HUES48 (cell line): ENCODE data around the gene LCLAT1.

Experiments
- H3K27ac ChIP-seq: one replicate; pipeline ENCODE4 v1.7.0; 2013; ENCODE audit warnings: low read depth, low read length, inconsistent platforms
- H3K27me3 ChIP-seq: 2 replicates; pipeline ENCODE4 v1.6.1; 2013; ENCODE audit warnings: mild to moderate bottlenecking, low read length; ENCODE audit not compliant: control insufficient read depth, insufficient read depth
- H3K36me3 ChIP-seq: 2 replicates; pipeline ENCODE4 v1.6.1; 2013; ENCODE audit warnings: low read length; ENCODE audit not compliant: control insufficient read depth, insufficient read depth
- H3K4me1 ChIP-seq: 2 replicates; pipeline ENCODE4 v1.6.1; 2013; ENCODE audit warnings: mild to moderate bottlenecking, low read length; ENCODE audit not compliant: control insufficient read depth, insufficient read depth
- H3K4me3 ChIP-seq: 2 replicates; pipeline ENCODE4 v1.5.1; 2013; ENCODE audit warnings: mild to moderate bottlenecking, low read depth, low read length
- H3K9ac ChIP-seq: 2 replicates; pipeline ENCODE4 v1.6.1; 2013; ENCODE audit warnings: mild to moderate bottlenecking, low read depth, low read length, moderate library complexity
- H3K9me3 ChIP-seq: 2 replicates; pipeline ENCODE4 v1.6.1; 2013; ENCODE audit warnings: low read length; ENCODE audit not compliant: control insufficient read depth, insufficient read depth

The LCLAT1 gene

DNA sequence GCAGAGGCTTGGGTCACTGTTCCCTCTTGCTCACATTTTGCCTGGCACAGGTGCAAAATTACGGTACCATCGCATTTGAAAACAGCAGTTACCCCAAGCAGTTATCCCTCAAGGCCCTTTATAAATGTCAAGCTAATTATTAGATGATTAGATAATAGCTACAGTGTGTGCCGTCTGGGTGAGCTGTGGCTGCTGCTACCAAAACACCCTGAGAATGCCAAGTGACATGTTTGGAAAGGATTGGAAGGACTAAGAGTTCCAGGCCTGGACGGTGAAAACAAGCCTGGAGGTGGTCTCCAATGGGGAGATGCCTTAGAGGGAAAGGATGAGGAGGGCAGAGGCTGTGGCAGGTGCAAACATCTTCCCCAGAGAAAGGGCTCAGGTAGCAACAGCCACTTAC lies 239.6 kb downstream of the LCLAT1 start:
- no peaks in the 10 kb centered on the region for H3K27me3 ChIP-seq
- no peak overlapping the region for H3K4me3 ChIP-seq

GRCh38 chr2:30688956-30689401 lies 241.9 kb downstream of the LCLAT1 start:
- Histone ChIP-seq H3K27me3 (no peaks in the 10 kb centered on the region), H3K4me1 (no peaks in the 10 kb centered on the region), H3K9ac (no peak overlapping the region), H3K4me3 (no peak overlapping the region), H3K36me3 (no peaks in the 10 kb centered on the region), H3K27ac (no peak overlapping the region), H3K9me3 (no peaks in the 10 kb centered on the region)

More for the DNA sequence above, 239.6 kb downstream of the LCLAT1 start:
- H3K9me3 ChIP-seq: no peaks in the 10 kb centered on the region
- no peaks in the 10 kb centered on the region for H3K4me1 ChIP-seq
- no peaks in the 10 kb centered on the region for H3K36me3 ChIP-seq
- no peak overlapping the region for H3K27ac ChIP-seq
- H3K9ac ChIP-seq: no peak overlapping the region

DNA sequence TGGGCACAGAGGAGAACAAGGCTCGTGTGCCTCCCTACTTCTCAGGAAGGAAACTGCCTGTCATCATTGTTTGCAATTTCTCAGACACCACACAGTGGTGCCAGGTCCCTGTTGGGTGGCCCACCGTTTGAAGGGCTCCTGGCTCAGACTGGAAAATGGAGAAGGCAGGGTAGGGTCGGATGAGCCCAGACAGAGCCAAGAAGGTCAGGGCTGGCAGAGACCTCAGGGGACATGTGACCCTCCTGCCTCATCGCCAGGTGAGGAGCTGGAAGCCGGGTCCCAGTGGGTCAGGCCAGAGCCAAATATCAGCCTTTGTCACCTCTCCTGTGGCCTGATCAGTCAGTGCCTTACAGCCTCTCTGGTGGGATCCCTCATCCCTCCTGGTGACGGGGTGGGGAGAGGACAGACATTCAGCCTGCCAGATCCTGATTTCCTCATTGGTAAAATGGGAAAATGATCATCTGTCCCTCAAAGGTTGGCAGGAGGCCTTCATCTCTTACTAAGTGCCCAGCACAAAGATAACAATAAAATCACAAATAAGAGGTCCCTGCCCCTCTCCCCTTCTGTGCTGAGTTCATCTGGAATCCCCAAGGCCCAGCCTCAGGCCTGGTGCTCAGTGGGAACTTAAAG lies 242.6 kb downstream of the LCLAT1 start:
- H3K9me3 ChIP-seq: no peaks in the 10 kb centered on the region
- H3K9ac ChIP-seq: no peak overlapping the region
- H3K4me1 ChIP-seq: no peaks in the 10 kb centered on the region
- no peaks in the 10 kb centered on the region for H3K36me3 ChIP-seq
- H3K27ac ChIP-seq: no peak overlapping the region
- no peaks in the 10 kb centered on the region for H3K27me3 ChIP-seq
- no peak overlapping the region for H3K4me3 ChIP-seq

DNA sequence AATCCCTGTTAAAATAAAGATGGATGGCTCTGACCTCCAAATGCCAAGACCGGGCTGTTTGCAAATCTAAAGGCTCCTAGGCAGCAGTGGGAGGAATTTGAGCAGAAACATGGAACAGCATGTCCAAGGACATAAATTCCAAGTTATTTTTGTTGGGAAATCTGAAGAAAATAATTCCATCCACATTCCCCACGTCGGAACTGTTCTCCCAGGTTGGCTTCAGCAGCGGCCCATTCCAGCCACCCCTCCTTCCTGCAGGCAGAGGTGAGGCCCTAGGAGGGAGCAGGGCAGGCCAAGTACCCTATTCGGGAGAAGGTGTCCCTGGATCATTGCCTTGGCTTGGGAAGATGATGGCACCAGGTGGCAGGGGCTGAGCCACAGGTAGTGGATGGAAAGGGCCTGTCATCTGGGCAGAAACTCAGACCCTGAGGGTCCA lies 243.1 kb downstream of the LCLAT1 start:
- Histone ChIP-seq H3K4me1 (no peaks in the 10 kb centered on the region), H3K9ac (no peak overlapping the region), H3K36me3 (no peaks in the 10 kb centered on the region), H3K4me3 (no peak overlapping the region), H3K9me3 (no peaks in the 10 kb centered on the region), H3K27me3 (no peaks in the 10 kb centered on the region; the same call in 1 of the 2 replicates), H3K27ac (no peak overlapping the region)

DNA sequence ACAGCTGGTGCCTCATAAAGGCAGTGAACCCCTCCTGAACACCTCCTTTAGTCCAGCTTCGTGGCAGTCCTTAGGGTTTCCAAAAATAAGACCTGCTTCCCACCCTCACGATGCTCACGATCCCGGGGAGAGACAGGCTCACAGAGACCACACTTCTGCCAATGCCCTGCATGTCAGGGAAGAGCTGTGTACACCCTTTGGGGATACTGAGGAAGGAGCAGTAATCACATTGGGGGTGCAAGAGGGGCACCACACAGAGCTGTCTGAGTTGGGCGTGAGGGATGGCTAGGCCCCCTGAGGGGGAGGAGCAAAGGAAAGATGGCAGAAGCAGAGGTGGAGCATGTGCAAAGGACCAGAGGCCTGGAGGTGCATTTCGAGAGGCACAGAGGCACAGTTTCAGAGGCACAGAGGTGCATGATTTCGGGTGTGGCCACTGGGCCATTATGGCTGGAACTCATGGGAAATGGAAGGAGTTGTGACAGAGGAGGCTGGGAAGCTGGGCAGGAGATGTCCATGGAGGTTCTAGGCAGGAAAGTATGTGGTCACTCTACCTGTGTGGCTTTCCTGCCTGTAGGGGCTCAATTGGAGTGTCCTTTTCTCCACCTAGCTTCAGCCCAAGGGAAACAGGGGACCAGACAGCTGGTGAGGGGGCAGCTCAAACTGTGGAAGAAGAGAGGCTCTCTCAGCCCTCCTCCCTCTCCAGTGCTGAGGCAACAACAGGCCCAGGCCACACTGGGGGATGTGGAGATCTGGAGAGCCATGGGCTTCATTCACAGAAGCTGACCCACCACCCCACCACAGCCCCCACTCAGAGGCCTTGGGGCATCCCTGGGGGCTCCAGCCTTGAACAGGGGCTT lies 244.3 kb downstream of the LCLAT1 start:
- Histone ChIP-seq H3K4me3 (no peak overlapping the region), H3K27me3 (no peaks in the 10 kb centered on the region; the same call in 1 of the 2 replicates), H3K27ac (no peak overlapping the region), H3K9ac (no peak overlapping the region), H3K36me3 (no peaks in the 10 kb centered on the region), H3K9me3 (no peaks in the 10 kb centered on the region), H3K4me1 (no peaks in the 10 kb centered on the region)

- Histone ChIP-seq H3K9ac (no peak overlapping the region), H3K36me3 (no peaks in the 10 kb centered on the region), H3K4me3 (no peak overlapping the region), H3K27me3 (no peaks in the 10 kb centered on the region; the same call in 1 of the 2 replicates), H3K27ac (no peak overlapping the region), H3K9me3 (no peaks in the 10 kb centered on the region), H3K4me1 (no peaks in the 10 kb centered on the region)
Measured at GRCh38 chr2:30691948-30692828, 245.1 kb downstream of the LCLAT1 start.

GRCh38 chr2:30692829-30693275 lies 245.8 kb downstream of the LCLAT1 start:
- Histone ChIP-seq H3K4me1 (no peaks in the 10 kb centered on the region), H3K9me3 (peaks cover 6% of the 10 kb centered on the region), H3K36me3 (no peaks in the 10 kb centered on the region)

More at GRCh38 chr2:30692829-30693275, 245.8 kb downstream of the LCLAT1 start:
- Histone ChIP-seq H3K27ac (no peak overlapping the region), H3K9ac (no peak overlapping the region), H3K4me3 (no peak overlapping the region), H3K27me3 (no peaks in the 10 kb centered on the region; the same call in 1 of the 2 replicates)
